ENCODE data around the gene FAM76A. TPM values are rescaled to one million over a fixed set of nuclear protein-coding genes. Genes with fewer than 3 reads are reported as not detected.
"Not testable (repeated sequence)": the region's sequence is repeated elsewhere in the genome, so short reads cannot be mapped to it uniquely, and the experiment has no call there.

FAM76A gene
- total RNA-seq, result 10 to 100 TPM; 17.4 to 30.0 (median 20.0) TPM

- DNase-seq (ENCODE audit: low spot score), result peak; percentile 99
- ATAC-seq (ENCODE audit: low FRiP score), result peak; percentile 100
- no peak for TF ChIP-seq CTCF (IDR thresholded peaks at IDR 0.05)
Measured at GRCh38 chr1:27725374-27726172, at the start of gene FAM76A. Gene FAM76A, plus strand, starts transcription at chr1:27725961. Its CDS starts 120 bp downstream, at chr1:27726081.

- no peak for ATAC-seq (ENCODE audit: low FRiP score)
- no peak for TF ChIP-seq CTCF (IDR thresholded peaks at IDR 0.05)
- no peak for DNase-seq (ENCODE audit: low spot score)
Measured at GRCh38 chr1:27676410-27676809, 49.4 kb upstream of the FAM76A start.

DNA sequence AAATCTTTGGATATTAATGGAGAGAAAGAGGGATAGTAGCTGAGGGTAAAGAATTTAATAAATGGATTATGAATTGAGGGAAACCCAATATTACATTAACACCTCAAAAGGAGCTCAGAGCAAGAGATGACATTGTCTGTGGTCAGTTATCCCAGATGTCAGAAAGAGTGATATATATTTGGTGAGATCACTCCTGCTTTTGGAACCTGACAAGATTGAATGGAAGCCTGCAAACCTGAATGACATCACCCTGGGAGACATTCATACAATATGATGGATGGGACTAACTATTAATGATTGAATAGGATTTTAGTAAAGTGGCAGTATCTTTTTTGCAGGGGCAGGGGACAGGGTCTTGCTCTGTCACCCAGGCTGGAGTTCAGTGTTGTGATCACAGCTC lies 47.0 kb upstream of the FAM76A start:
- no peak for DNase-seq (ENCODE audit: low spot score)
- no peak for ATAC-seq (ENCODE audit: low FRiP score)
- TF ChIP-seq CTCF (IDR thresholded peaks at IDR 0.05), result no peak

DNA sequence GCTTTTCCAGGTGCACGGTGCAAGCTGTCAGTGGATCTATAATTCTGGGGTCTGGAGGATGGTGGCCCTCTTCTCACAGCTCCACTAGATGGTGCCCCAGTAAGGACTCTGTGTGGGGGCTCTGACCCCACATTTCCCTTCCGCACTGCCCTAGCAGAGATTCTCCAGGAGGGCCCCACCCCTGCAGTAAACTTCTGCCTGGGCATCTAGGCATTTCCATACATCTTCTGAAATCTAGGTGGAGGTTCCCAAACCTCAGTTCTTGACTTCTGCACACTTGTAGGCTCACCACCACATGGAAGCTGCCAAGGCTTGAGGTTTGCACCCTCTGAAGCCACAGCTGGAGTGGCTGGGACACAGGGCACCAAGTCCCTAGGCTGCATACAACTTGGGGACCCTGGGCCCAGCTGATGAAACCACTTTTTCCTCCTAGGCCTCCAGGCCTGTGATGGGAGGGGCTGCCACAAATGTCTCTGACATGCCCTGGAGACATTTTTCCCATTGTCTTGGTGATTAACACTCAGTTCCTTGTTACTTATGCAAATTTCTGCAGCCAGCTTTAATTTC lies 45.5 kb upstream of the FAM76A start:
- not testable (repeated sequence) for DNase-seq (ENCODE audit: low spot score); ATAC-seq (ENCODE audit: low FRiP score)

DNA sequence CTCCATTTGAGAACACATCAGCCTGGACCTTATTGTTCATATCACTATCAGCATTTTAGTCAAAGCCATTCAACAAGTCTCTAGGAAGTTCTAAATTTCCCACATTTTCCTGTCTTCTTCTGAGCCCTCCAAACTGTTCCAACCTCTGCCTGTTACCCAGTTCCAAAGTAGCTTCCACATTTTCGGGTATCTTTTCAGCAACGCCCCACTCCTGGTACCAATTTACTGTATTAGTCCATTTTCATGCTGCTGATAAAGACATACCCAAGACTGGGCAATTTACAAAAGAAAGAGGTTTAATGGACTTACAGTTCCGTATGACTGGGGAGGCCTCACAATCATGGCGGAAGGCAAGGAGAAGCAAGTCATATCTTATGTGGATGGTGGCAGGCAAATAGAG lies 44.2 kb upstream of the FAM76A start:
- ATAC-seq (ENCODE audit: low FRiP score), result not testable (repeated sequence)

DNA sequence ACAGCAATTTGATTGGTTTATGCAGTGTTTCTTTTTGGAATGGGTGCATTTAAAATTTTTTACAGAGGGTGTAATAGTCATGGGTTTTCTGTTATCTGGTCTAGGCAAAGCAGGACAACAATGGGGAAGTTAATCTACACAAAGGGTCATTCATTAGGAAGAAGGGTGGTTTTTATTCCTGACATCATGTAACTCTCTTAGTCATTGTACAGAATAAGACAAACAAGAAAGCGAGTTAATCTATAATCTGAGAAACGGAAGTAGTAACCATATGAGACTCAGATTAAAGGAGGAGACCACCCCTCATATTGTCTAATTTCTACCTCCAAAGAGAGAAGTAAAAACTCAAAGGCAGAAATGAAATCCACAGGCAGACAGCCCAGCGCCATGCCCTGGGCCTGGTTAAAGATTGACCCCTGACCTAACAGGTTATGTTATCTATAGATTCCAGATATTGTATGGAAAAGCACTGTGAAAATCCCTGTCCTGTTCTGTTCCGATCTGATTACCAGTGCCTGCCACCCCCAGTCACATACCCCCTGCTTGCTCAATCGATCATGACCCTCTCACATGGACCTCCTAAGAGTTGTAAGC lies 43.3 kb upstream of the FAM76A start:
- ATAC-seq (ENCODE audit: low FRiP score), result no peak
- no peak for DNase-seq (ENCODE audit: low spot score)
- TF ChIP-seq CTCF (IDR thresholded peaks at IDR 0.05), result no peak

More for the DNA sequence above, 44.2 kb upstream of the FAM76A start:
- not testable (repeated sequence) for DNase-seq (ENCODE audit: low spot score)

- DNase-seq (ENCODE audit: low spot score) (no peak), ATAC-seq (ENCODE audit: low FRiP score) (no peak)
- no peak for TF ChIP-seq CTCF (IDR thresholded peaks at IDR 0.05)
Measured at GRCh38 chr1:27684176-27684575, 41.6 kb upstream of the FAM76A start.

Data from omental fat pad (tissue), 4 donors.